Measurements from ENCODE around the gene ATP23.

DNA sequence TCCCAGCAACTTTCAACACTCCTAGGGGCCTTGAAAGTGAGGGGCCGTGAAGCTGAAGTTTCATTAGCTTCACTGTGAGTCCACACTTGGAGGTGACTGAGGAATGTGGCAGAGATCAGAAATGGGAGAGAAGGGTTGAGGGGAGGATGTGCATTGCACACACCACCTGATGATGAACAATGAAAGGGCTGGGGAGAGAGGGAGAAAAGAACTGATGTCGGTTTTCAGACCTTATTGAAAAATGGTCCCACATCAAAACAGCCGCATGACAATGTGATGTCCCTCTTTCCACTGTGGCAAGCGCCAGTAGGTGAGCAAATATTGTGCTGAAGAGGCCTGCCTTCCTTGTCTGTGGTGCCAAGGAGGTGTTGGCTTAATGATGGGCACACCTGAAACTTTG, 32.3 kb upstream of the ATP23 start:
- TF ChIP-seq POLR2A (IDR thresholded peaks at IDR 0.05; ENCODE audit: low read depth, low read length), result no peak
- TF ChIP-seq, protein P1, sequence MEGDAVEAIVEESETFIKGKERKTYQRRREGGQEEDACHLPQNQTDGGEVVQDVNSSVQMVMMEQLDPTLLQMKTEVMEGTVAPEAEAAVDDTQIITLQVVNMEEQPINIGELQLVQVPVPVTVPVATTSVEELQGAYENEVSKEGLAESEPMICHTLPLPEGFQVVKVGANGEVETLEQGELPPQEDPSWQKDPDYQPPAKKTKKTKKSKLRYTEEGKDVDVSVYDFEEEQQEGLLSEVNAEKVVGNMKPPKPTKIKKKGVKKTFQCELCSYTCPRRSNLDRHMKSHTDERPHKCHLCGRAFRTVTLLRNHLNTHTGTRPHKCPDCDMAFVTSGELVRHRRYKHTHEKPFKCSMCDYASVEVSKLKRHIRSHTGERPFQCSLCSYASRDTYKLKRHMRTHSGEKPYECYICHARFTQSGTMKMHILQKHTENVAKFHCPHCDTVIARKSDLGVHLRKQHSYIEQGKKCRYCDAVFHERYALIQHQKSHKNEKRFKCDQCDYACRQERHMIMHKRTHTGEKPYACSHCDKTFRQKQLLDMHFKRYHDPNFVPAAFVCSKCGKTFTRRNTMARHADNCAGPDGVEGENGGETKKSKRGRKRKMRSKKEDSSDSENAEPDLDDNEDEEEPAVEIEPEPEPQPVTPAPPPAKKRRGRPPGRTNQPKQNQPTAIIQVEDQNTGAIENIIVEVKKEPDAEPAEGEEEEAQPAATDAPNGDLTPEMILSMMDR (IDR thresholded peaks at IDR 0.05; ENCODE audit: extremely low read depth in 1 of 2, insufficient read depth in 1 of 2, low read depth in 1 of 2, low read length in 2 of 2), result no peak

Data from endothelial cell of umbilical vein (primary cell).